M059J (cell line): ENCODE measurements around the gene TMEM123. TPM values are rescaled to one million over a fixed set of nuclear protein-coding genes. Genes with fewer than 3 reads are reported as not detected.
"Not testable (repeated sequence)": the region's sequence is repeated elsewhere in the genome, so short reads cannot be mapped to it uniquely, and the experiment has no call there.

Source experiments
- DNase-seq: peaks from one replicate; pipeline ENCODE4 v3.0.0-alpha.2; 2012; ENCODE audit warnings: low read depth
- total RNA-seq: library from RNA; depleted of rRNA; stranded (reverse); fragments of >200 nt; shearing (Covaris generic); gene quantifications from 2 replicates; pipeline ENCODE4 v1.2.3, GENCODE V29; 2014

Gene TMEM123
- total RNA-seq, 1 experiment from 2014 or later = 258 TPM

GRCh38 chr11:102449651-102450570 is 2.7 kb downstream of the TMEM123 start:
- peak; percentile 10 for DNase-seq

- DNase-seq = peak; percentile 39
Observed at GRCh38 chr11:102448869-102449224, 3.7 kb downstream of the TMEM123 start.

GRCh38 chr11:102447941-102448868 is 4.4 kb downstream of the TMEM123 start:
- DNase-seq = peak; percentile 42

GRCh38 chr11:102447193-102447592 is 5.4 kb downstream of the TMEM123 start:
- DNase-seq = peak; percentile 56

GRCh38 chr11:102446606-102447005 is 6.0 kb downstream of the TMEM123 start:
- peak; percentile 92 for DNase-seq

GRCh38 chr11:102444693-102445092 is 7.9 kb downstream of the TMEM123 start:
- DNase-seq = not testable (repeated sequence)

GRCh38 chr11:102444142-102444541 is 8.4 kb downstream of the TMEM123 start:
- DNase-seq = not testable (repeated sequence)

GRCh38 chr11:102439063-102439363 is 13.6 kb downstream of the TMEM123 start:
- DNase-seq = not testable (repeated sequence)

- no peak for DNase-seq
Observed at GRCh38 chr11:102438311-102439062, 14.1 kb downstream of the TMEM123 start.

- DNase-seq = no peak
Observed at GRCh38 chr11:102437727-102438126, 14.8 kb downstream of the TMEM123 start.

- DNase-seq = no peak
Observed at GRCh38 chr11:102436976-102437375, 15.6 kb downstream of the TMEM123 start.

- DNase-seq = no peak
Observed at GRCh38 chr11:102436561-102436960, 16.0 kb downstream of the TMEM123 start.

- DNase-seq = no peak
Observed at GRCh38 chr11:102435688-102436087, 16.9 kb downstream of the TMEM123 start.

- DNase-seq = not testable (repeated sequence)
Observed at GRCh38 chr11:102433571-102433970, 19.0 kb downstream of the TMEM123 start.

- DNase-seq = not testable (repeated sequence)
Observed at GRCh38 chr11:102432560-102432959, 20.0 kb downstream of the TMEM123 start.

GRCh38 chr11:102431404-102431803 is 21.2 kb downstream of the TMEM123 start:
- no peak for DNase-seq

- peak; percentile 70 for DNase-seq
Observed at GRCh38 chr11:102430158-102430836, 22.3 kb downstream of the TMEM123 start.

GRCh38 chr11:102429691-102430090 is 22.9 kb downstream of the TMEM123 start:
- DNase-seq = no peak

GRCh38 chr11:102429226-102429625 is 23.3 kb downstream of the TMEM123 start:
- no peak for DNase-seq

- DNase-seq = no peak
Observed at GRCh38 chr11:102428696-102429095, 23.9 kb downstream of the TMEM123 start.

GRCh38 chr11:102427068-102427467 is 25.5 kb downstream of the TMEM123 start:
- DNase-seq = no peak
